HG03159 (cell line): Measurements from ENCODE around the gene TTLL7.

Experiments used
- ATAC-seq: cut with Tn5 transposase; IDR thresholded peaks from one replicate; pipeline ENCODE4 v1.9.1; 2021; ENCODE audit warnings: mild to moderate bottlenecking, moderate library complexity; ENCODE audit not compliant: unreplicated experiment

The TTLL7 gene

GRCh38 chr1:83998498-83999315 is at the start of gene TTLL7:
TSS of gene TTLL7 (minus strand) at chr1:83999132. CDS start at chr1:83952211, 46,921 bp downstream.
- ATAC-seq, result peak; percentile 86

GRCh38 chr1:84042461-84042860 is 43.5 kb upstream of the TTLL7 start:
- no peak for ATAC-seq

GRCh38 chr1:84037758-84038611 is 39.1 kb upstream of the TTLL7 start:
- no peak for ATAC-seq

- no peak for ATAC-seq
Measured at GRCh38 chr1:84031802-84032327, 32.9 kb upstream of the TTLL7 start.

GRCh38 chr1:84027368-84027767 is 28.4 kb upstream of the TTLL7 start:
- no peak for ATAC-seq

GRCh38 chr1:84025966-84026365 is 27.0 kb upstream of the TTLL7 start:
- no peak for ATAC-seq

- no peak for ATAC-seq
Measured at GRCh38 chr1:84021822-84022221, 22.9 kb upstream of the TTLL7 start.

- no peak for ATAC-seq
Measured at GRCh38 chr1:84020151-84020550, 21.2 kb upstream of the TTLL7 start.

- no peak for ATAC-seq
Measured at GRCh38 chr1:84019217-84019616, 20.3 kb upstream of the TTLL7 start.

- ATAC-seq, result no peak
Measured at GRCh38 chr1:84013708-84014107, 14.8 kb upstream of the TTLL7 start.

GRCh38 chr1:84012018-84012417 is 13.1 kb upstream of the TTLL7 start:
- no peak for ATAC-seq

- ATAC-seq, result no peak
Measured at GRCh38 chr1:84010136-84010535, 11.2 kb upstream of the TTLL7 start.

- ATAC-seq, result no peak
Measured at GRCh38 chr1:84008631-84009030, 9.7 kb upstream of the TTLL7 start.

- no peak for ATAC-seq
Measured at GRCh38 chr1:84006591-84006990, 7.7 kb upstream of the TTLL7 start.

- ATAC-seq, result no peak
Measured at GRCh38 chr1:84001501-84001900, 2.6 kb upstream of the TTLL7 start.

- ATAC-seq, result no peak
Measured at GRCh38 chr1:84000954-84001495, 2.1 kb upstream of the TTLL7 start.

- ATAC-seq, result no peak
Measured at GRCh38 chr1:84000196-84000885, 1.4 kb upstream of the TTLL7 start.

GRCh38 chr1:83999316-83999819 is 436 bp upstream of the TTLL7 start:
- peak; percentile 82 for ATAC-seq

- no peak for ATAC-seq
Measured at GRCh38 chr1:83998205-83998497, 781 bp downstream of the TTLL7 start.

GRCh38 chr1:83997631-83998030 is 1.3 kb downstream of the TTLL7 start:
- ATAC-seq, result no peak

- no peak for ATAC-seq
Measured at GRCh38 chr1:83996621-83997020, 2.3 kb downstream of the TTLL7 start.
